A673 (cell line): ENCODE results near the gene NEO1.

Source experiments
- EZH2 ChIP-seq: fragments of 200-600 bp; sonication (generic); IDR thresholded peaks from 2 replicates; pipeline ENCODE4 v1.6.1; 2017; ENCODE audit warnings: borderline replicate concordance, low read depth, mild to moderate bottlenecking, mixed read lengths, antibody characterized with exemption, low read length; ENCODE audit not compliant: poor library complexity, severe bottlenecking
- TF ChIP-seq, protein P1 (sequence below): fragments of 300-800, 200-600 bp; sonication (generic); conservative IDR thresholded peaks from 2 replicates; pipeline ENCODE4 v1.5.1; 2017; ENCODE audit warnings: low read depth, mild to moderate bottlenecking, antibody characterized with exemption, low read length, moderate library complexity, mixed read lengths

DNA sequence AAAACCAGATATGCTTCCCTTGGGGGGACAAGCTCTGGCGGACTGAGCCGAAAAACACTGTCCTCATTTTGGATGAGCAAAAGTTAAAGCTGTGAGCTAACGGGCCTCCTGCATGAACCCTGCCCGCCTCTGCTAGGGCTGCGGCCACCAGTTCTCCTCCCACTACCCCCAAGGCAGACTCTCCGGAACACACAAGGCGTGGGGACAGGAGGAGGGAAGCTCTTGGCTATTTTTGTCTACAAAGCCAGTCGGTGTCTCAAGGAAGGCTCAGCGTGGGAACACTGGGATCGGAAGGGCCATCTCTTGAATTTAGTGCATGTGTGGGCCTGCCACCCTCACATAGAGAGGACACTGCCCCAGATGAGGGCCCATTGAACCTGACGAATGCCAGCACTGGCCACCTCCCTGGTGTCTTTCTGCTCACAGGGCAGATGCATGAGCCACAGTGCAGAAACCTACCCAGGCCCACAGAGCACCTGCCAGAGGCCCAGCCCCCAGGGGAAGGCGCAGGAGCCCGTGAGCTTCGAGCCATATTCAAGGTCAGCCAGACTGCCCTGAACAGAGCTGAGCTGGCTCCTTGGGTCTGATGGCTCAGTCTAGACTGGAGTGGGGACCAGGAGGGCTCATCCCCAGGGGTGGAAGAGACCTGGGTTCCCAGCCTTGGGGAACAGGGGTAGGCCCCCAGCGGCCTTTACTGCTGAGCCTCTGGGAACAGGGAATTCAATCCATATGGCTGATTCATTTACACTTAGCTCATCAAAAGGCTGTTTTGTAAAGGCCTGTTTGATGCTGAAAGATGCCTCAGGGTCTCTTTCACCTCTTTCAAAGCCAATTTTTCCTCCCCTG lies 278.2 kb downstream of the NEO1 start:
- TF ChIP-seq, protein P1, sequence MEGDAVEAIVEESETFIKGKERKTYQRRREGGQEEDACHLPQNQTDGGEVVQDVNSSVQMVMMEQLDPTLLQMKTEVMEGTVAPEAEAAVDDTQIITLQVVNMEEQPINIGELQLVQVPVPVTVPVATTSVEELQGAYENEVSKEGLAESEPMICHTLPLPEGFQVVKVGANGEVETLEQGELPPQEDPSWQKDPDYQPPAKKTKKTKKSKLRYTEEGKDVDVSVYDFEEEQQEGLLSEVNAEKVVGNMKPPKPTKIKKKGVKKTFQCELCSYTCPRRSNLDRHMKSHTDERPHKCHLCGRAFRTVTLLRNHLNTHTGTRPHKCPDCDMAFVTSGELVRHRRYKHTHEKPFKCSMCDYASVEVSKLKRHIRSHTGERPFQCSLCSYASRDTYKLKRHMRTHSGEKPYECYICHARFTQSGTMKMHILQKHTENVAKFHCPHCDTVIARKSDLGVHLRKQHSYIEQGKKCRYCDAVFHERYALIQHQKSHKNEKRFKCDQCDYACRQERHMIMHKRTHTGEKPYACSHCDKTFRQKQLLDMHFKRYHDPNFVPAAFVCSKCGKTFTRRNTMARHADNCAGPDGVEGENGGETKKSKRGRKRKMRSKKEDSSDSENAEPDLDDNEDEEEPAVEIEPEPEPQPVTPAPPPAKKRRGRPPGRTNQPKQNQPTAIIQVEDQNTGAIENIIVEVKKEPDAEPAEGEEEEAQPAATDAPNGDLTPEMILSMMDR = no peak
- no peak for TF ChIP-seq EZH2
